GM19438 (cell line): ENCODE measurements around the gene KCNK15.

Experiments
- ATAC-seq: cut with Tn5 transposase; IDR thresholded peaks from one replicate; pipeline ENCODE4 v1.9.1; 2021; ENCODE audit warnings: low read depth; ENCODE audit not compliant: unreplicated experiment

KCNK15 gene

GRCh38 chr20:44733341-44734069 lies 12.2 kb upstream of the KCNK15 start:
- no peak for ATAC-seq

- ATAC-seq: no peak
Measured at GRCh38 chr20:44734938-44735337, 10.7 kb upstream of the KCNK15 start.

GRCh38 chr20:44735816-44736169 lies 9.9 kb upstream of the KCNK15 start:
- no peak for ATAC-seq

- no peak for ATAC-seq
Measured at GRCh38 chr20:44736170-44737021, 9.3 kb upstream of the KCNK15 start.

- ATAC-seq: no peak
Measured at GRCh38 chr20:44737116-44737515, 8.5 kb upstream of the KCNK15 start.

- no peak for ATAC-seq
Measured at GRCh38 chr20:44738813-44739477, 6.7 kb upstream of the KCNK15 start.

GRCh38 chr20:44739942-44740341 lies 5.7 kb upstream of the KCNK15 start:
- ATAC-seq: no peak

GRCh38 chr20:44742304-44743079 lies 3.2 kb upstream of the KCNK15 start:
- ATAC-seq: no peak

GRCh38 chr20:44743080-44743701 lies 2.5 kb upstream of the KCNK15 start:
- ATAC-seq: no peak

GRCh38 chr20:44743916-44744655 lies 1.6 kb upstream of the KCNK15 start:
- no peak for ATAC-seq

GRCh38 chr20:44745122-44745597 lies 505 bp upstream of the KCNK15 start:
- ATAC-seq: no peak

- ATAC-seq: no peak
Measured at GRCh38 chr20:44746367-44747165, 901 bp downstream of the KCNK15 start.

- no peak for ATAC-seq
Measured at GRCh38 chr20:44747166-44748004, 1.7 kb downstream of the KCNK15 start.

- ATAC-seq: no peak
Measured at GRCh38 chr20:44748005-44748370, 2.3 kb downstream of the KCNK15 start.

- no peak for ATAC-seq
Measured at GRCh38 chr20:44750081-44750805, 4.6 kb downstream of the KCNK15 start.

GRCh38 chr20:44752099-44752931 lies 6.7 kb downstream of the KCNK15 start:
- no peak for ATAC-seq
